Bronchial epithelial cell (primary cell): ENCODE results near the gene ATAD2B. TPM values are rescaled to one million over a fixed set of nuclear protein-coding genes. Genes with fewer than 3 reads are reported as not detected.

Experiments used
- DNase-seq: peaks from one replicate; pipeline ENCODE4 v3.0.0-alpha.2; 2010; ENCODE audit warnings: low read depth
- FAIRE-seq: peaks from 2 replicates; lab custom pipeline; 2011; peaks lifted over from hg19 to GRCh38; lab: Jason Lieb, UNC
- H3K27me3 ChIP-seq: 2 replicates; pipeline ENCODE4 v1.5.1; 2011; ENCODE audit warnings: low read length; ENCODE audit not compliant: control insufficient read depth, insufficient read depth
- H3K36me3 ChIP-seq: 2 replicates; pipeline ENCODE4 v1.5.1; 2011; ENCODE audit warnings: low read length; ENCODE audit not compliant: control insufficient read depth, insufficient read depth
- H3K4me3 ChIP-seq: 2 replicates; pipeline ENCODE4 v1.5.1; 2011; ENCODE audit warnings: mild to moderate bottlenecking, low read depth, low read length, control low read depth
- total RNA-seq: library from RNA; depleted of rRNA; stranded (reverse); fragments of >200 nt; gene quantifications from 2 replicates; pipeline ENCODE4 v1.2.1, GENCODE V29; 2014
- TF ChIP-seq, protein P1 (sequence below): IDR thresholded peaks from 2 replicates; pipeline ENCODE4 v1.5.1; 2011; ENCODE audit warnings: mild to moderate bottlenecking, moderate library complexity, low read length, control low read depth, inconsistent platforms; ENCODE audit not compliant: insufficient read depth, severe bottlenecking

Gene ATAD2B
- total RNA-seq, 1 donor from 2014 or later: 8.7 TPM

DNA sequence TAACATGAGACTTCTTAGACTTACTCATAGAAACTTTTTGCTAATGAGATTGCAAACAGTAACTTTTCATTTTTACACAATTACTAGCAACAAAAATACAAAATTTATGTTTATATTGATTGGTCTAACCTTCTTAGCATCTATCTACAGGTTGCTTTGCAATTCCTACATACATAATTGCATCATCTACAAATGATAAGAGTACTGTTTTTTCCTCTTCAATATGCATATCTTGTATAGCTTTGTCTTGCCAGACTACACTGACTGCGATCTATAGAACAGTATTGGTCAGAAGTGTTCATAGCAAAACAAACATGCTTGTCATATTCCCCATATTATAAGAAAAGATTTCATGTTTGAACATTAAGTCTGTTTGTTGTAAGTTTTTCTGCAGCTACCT is 87.9 kb downstream of the ATAD2B start:
- TF ChIP-seq, protein P1, sequence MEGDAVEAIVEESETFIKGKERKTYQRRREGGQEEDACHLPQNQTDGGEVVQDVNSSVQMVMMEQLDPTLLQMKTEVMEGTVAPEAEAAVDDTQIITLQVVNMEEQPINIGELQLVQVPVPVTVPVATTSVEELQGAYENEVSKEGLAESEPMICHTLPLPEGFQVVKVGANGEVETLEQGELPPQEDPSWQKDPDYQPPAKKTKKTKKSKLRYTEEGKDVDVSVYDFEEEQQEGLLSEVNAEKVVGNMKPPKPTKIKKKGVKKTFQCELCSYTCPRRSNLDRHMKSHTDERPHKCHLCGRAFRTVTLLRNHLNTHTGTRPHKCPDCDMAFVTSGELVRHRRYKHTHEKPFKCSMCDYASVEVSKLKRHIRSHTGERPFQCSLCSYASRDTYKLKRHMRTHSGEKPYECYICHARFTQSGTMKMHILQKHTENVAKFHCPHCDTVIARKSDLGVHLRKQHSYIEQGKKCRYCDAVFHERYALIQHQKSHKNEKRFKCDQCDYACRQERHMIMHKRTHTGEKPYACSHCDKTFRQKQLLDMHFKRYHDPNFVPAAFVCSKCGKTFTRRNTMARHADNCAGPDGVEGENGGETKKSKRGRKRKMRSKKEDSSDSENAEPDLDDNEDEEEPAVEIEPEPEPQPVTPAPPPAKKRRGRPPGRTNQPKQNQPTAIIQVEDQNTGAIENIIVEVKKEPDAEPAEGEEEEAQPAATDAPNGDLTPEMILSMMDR: no peak
- DNase-seq (no peak), FAIRE-seq (no peak)
- H3K4me3 ChIP-seq: no peak overlapping the region
- H3K27me3 ChIP-seq: no peaks in the 10 kb centered on the region
- peaks cover 8% of the 10 kb centered on the region for H3K36me3 ChIP-seq

DNA sequence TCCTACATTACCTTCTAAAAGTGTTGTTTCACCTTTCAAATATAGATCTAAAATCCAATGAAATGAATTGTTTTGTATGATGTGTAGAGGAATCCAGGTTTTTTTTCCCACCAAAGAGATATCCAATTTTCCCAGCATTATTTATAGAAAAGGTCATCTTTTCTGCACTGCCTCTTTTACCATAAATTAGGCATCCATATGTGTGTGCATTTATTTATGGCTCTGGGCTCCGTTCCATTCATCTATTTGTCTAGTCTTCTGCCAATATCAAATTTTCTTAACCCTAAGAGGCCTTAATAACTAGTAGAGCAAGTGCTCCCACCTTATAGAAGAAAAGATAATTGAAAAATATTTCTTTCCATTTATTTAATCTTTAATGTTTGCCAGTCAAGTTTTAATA is 88.3 kb downstream of the ATAD2B start:
- H3K4me3 ChIP-seq: no peak overlapping the region
- H3K27me3 ChIP-seq: no peaks in the 10 kb centered on the region
- TF ChIP-seq, protein P1: no peak
- FAIRE-seq (no peak), DNase-seq (no peak)
- peaks cover 8% of the 10 kb centered on the region for H3K36me3 ChIP-seq

DNA sequence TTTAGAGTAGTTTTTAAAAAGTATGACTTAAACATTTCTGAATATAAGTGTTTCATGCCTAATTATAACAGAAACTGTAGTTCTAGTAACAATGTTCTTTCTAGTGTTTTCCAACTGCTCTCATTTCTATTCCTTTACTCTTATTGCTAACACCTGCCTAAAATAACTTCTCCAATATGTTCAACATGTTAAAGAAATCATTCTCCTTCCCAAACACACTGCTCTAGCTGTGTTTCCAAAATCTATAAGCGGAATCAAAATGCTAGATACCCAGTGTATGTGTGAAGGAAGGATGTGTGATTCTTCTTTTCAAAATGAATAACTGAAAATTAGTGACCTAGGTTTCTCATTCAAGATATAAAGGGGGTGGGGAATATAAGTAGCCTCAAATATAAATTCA is 89.1 kb downstream of the ATAD2B start:
- FAIRE-seq (no peak), DNase-seq (no peak)
- H3K36me3 ChIP-seq: peaks cover 8% of the 10 kb centered on the region
- no peaks in the 10 kb centered on the region for H3K27me3 ChIP-seq
- TF ChIP-seq, protein P1: no peak
- no peak overlapping the region for H3K4me3 ChIP-seq

DNA sequence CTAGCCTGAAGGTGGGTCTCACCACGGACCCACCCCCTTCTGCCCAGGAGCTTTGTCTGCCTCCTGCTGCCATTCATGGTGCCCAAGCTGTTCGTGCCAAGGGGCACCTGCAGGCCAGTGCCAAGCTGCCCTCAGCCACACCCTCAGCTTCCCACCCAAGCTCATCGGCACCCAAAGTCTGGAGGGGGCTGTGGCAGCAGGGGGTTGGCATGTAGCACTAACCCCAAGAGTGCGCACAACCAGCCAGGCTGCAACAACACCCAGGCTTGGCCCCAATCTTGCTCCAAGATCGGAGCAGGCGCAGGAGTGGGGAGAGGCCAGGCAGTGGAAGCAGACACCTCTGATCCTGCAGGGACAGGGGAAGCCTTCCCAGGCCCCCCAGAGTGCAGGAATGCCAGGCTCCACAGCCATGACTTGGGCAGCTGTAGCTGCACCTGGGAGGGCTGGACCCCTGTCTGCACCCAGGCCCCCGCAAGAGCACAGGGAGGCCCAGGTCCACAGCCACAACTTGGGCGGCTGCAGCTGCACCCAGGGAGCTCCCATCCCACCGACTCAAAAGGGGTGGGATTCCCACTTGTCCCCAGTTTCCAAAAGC is 89.9 kb downstream of the ATAD2B start:
- FAIRE-seq: no peak
- Histone ChIP-seq H3K36me3 (peaks cover 8% of the 10 kb centered on the region), H3K27me3 (no peaks in the 10 kb centered on the region), H3K4me3 (no peak overlapping the region)
- TF ChIP-seq, protein P1: no peak
- DNase-seq: no peak

DNA sequence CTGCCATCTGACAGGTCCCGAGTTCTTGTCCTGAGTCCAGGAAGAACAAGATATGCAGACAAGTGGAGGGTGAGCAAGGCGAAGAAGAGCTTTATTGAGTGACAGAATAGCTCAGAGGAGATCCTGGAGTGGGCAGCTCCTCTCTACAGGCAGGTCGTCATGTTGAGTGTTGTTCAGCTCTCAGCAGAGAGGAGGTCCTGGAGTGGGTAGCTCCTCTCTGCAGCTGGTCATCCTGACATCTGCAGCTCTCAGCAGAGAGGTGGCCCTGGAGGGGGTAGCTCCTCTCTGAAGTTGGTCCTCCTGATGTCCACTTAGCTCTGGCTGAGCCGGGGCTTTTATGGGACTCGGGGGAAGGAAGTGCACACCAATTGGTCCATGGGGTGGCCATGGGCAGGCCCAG is 90.4 kb downstream of the ATAD2B start:
- no peak for DNase-seq
- TF ChIP-seq, protein P1: no peak
- no peak for FAIRE-seq
- Histone ChIP-seq H3K27me3 (no peaks in the 10 kb centered on the region), H3K36me3 (peaks cover 8% of the 10 kb centered on the region), H3K4me3 (no peak overlapping the region)

DNA sequence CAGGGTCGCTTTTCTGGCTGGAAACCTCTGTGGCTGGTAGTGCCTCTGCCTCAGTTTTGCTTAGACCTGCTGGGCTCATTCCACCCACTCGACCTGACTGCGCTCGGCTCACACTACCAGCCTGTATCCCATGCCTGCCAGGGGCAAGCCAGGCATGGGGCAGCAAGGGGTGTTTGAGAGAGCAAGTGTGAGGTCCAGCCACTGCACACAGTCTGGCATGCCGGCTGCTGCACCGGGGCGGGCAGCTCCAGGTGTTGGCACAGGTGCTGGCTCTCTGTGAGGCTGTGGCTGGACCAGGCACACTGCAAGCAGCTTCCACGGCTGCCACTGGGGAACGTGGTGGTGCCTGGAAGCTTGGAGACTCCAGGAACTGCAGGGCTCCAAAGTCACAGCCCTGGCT is 90.9 kb downstream of the ATAD2B start:
- Histone ChIP-seq H3K36me3 (peaks cover 8% of the 10 kb centered on the region), H3K27me3 (no peaks in the 10 kb centered on the region), H3K4me3 (no peak overlapping the region)
- DNase-seq (no peak), FAIRE-seq (no peak)
- TF ChIP-seq, protein P1: no peak
